GM19239 (cell line): ENCODE results near the gene INTS1.

Experiments used
- DNase-seq: peaks from one replicate; pipeline ENCODE4 v3.0.0; 2011; ENCODE audit warnings: low spot score; ENCODE audit not compliant: insufficient read length
- FAIRE-seq: peaks from 2 replicates; lab custom pipeline; 2011; peaks lifted over from hg19 to GRCh38; lab: Jason Lieb, UNC

INTS1 gene

GRCh38 chr7:1438208-1438607, 66.0 kb downstream of the INTS1 start:
- FAIRE-seq, result no peak
- no peak for DNase-seq

GRCh38 chr7:1437155-1437880, 66.9 kb downstream of the INTS1 start:
- DNase-seq (no peak), FAIRE-seq (no peak)

- DNase-seq (no peak), FAIRE-seq (no peak)
Observed at GRCh38 chr7:1436608-1437007, 67.6 kb downstream of the INTS1 start.

GRCh38 chr7:1434891-1435670, 69.1 kb downstream of the INTS1 start:
- FAIRE-seq (no peak), DNase-seq (no peak)

GRCh38 chr7:1434165-1434718, 69.9 kb downstream of the INTS1 start:
- FAIRE-seq (no peak), DNase-seq (no peak)

- FAIRE-seq (no peak), DNase-seq (no peak)
Observed at GRCh38 chr7:1433128-1433920, 70.9 kb downstream of the INTS1 start.

GRCh38 chr7:1432411-1433082, 71.6 kb downstream of the INTS1 start:
- peak; percentile 86 for DNase-seq
- peak; percentile 21 for FAIRE-seq

- no peak for FAIRE-seq
- no peak for DNase-seq
Observed at GRCh38 chr7:1431634-1432380, 72.4 kb downstream of the INTS1 start.

GRCh38 chr7:1431226-1431625, 73.0 kb downstream of the INTS1 start:
- no peak for FAIRE-seq
- no peak for DNase-seq

GRCh38 chr7:1430056-1430845, 73.9 kb downstream of the INTS1 start:
- DNase-seq (no peak), FAIRE-seq (no peak)

- DNase-seq, result no peak
- FAIRE-seq, result no peak
Observed at GRCh38 chr7:1428941-1429501, 75.2 kb downstream of the INTS1 start.

GRCh38 chr7:1427064-1427657, 77.0 kb downstream of the INTS1 start:
- FAIRE-seq (no peak), DNase-seq (no peak)

GRCh38 chr7:1426474-1426873, 77.7 kb downstream of the INTS1 start:
- DNase-seq (no peak), FAIRE-seq (no peak)

GRCh38 chr7:1425292-1426136, 78.7 kb downstream of the INTS1 start:
- FAIRE-seq (no peak), DNase-seq (no peak)

GRCh38 chr7:1424041-1424440, 80.1 kb downstream of the INTS1 start:
- FAIRE-seq, result no peak
- no peak for DNase-seq

- DNase-seq (no peak), FAIRE-seq (no peak)
Observed at GRCh38 chr7:1423264-1423811, 80.9 kb downstream of the INTS1 start.
